Retina (tissue), 1 donor: ENCODE results near the gene RPUSD4.
"Not testable (repeated sequence)": the region's sequence is repeated elsewhere in the genome, so short reads cannot be mapped to it uniquely, and the experiment has no call there.

Experiments used
- DNase-seq: peaks from one replicate; pipeline ENCODE4 v3.0.0-alpha.2; 2016

RPUSD4 gene, protein sequence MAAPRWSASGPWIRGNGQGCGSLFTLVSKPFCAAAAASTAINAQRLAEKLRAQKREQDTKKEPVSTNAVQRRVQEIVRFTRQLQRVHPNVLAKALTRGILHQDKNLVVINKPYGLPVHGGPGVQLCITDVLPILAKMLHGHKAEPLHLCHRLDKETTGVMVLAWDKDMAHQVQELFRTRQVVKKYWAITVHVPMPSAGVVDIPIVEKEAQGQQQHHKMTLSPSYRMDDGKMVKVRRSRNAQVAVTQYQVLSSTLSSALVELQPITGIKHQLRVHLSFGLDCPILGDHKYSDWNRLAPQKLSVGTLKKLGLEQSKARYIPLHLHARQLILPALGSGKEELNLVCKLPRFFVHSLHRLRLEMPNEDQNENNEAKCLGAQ

DNA sequence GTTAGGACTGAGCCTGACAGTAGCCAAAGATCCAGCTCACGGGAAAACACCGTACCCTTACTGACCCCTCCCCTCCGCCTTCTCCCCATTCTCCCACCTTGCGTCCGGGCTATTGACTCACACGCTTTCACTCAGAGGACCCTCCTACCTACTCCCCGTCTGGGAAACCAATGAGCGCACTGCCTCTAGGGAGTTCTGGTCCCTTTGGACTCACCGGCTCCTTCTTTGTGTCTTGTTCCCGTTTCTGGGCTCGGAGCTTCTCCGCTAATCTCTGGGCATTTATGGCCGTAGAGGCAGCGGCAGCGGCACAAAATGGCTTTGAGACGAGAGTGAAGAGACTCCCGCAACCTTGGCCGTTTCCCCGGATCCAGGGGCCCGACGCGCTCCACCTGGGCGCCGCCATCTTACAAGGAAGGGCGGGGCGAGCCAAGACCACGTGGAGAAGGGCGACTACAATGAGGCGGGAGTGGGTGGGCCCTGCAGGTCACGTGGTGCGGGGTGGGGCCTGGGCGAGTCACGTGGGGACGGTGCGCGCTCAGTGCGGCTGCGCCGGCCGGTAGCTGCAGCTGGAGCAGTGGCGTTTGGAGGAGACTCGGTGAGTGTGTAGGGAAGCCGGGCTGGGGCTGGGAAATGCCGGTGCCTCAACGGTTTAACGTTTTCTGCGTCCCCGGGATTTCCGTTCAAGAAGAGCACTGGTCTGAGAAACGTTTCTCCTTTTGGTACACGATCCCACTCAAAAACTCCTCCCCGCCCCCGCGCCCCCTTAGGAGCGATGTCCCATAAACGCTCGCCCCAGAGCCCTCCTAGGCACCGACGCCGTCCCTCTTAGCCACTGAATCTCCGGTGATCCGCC lies at the start of gene RPUSD4, which contains the start of gene FAM118B:
RPUSD4 (minus strand) TSS at position 415 of the 853 bp plus-strand sequence; CDS start at position 403, 12 bp downstream.
FAM118B (plus strand) TSS at position 547 of the 853 bp plus-strand sequence. CDS start 23,220 bp downstream, outside the sequence.
- DNase-seq, result peak; percentile 96

DNA sequence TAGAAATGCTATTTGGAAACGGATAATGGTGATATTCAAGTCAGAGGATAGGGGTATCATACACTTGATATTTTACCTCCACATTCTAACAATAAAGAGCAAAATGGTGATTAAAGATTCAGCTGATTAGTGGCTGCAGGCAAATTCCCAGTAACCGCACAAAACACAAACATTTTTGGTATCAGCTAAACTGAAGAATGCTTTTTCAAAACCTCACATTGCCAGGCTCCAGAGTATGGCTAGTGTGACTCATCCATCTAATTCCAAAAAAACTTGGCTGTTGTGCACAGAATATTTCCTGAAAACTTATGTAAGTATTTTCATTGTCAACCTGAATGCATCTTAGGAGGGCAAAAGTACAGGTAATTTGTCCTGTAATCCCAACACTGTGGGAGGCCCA lies 46.3 kb upstream of the RPUSD4 start:
- no peak for DNase-seq

DNA sequence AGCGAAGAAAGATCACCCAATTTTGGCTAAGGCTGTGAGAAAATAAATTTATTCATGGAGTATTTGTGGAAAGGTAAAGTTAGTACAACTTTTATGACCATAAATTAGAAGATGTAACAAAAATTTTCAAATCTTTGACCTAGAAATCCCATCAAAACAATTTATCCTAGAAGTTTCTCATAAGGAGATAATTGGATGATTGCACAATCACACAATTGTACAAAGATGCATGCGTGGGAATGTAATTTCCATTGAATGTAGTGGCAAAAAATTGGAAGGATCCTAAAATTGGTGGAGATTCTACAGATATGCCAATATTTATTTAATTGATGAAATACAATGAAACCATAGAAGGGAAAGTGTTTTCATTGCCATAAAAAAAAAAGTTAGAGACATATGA lies 45.7 kb upstream of the RPUSD4 start:
- DNase-seq, result no peak

DNA sequence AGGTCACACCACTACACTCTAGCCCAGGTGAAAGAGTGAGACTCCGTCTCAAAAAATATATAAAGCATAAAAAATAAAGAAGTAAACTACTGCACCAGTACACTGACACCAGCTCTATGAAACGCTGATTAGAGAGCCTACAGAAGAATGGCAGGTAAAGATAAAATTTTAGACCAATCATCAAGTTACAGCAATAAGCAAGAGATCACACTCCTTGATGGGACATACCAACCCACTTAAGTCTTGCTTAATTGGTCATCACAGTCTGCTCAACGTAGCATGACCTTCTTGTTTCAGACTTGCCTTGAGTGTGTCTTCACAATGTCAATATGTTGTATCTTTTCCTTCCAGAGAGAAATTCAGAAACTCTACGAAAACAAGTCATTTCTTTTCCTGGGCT lies 44.8 kb upstream of the RPUSD4 start:
- DNase-seq, result no peak

DNA sequence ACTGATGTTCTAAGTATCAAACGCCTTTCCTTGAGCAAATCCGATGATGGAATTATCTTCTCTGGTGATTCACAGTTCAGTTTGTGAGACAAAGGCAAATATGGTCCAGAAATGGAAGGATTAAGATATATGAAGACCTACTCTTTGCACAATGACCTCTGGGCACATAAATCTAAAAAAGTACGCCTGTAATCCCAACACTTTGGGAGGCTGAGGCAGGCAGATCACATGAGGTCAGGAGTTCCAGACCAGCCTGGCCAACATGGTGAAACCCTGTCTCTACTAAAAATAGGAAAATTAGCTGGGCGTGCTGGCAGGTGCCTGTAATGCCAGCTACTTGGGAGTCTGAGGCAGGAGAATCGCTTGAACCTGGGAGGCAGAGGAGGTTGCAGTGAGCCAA lies 44.1 kb upstream of the RPUSD4 start:
- not testable (repeated sequence) for DNase-seq

DNA sequence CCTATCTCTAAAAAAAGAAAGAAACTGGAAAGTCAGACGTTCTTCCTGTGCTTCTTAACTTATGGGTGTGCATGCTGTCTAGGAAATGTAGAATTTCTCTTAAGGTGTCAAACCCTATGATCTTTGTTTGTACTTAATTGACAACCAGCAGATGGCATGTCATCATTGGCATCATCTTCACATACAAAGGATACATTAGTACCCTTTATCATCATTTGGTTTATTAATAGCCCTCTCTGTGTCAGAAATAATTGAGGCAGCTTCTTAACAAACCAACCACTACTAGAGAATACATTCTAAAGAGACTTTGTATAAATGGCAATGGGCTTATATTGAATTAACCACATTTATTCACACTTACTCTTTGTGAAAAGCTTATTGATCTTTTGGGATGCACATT lies 43.4 kb upstream of the RPUSD4 start:
- no peak for DNase-seq

DNA sequence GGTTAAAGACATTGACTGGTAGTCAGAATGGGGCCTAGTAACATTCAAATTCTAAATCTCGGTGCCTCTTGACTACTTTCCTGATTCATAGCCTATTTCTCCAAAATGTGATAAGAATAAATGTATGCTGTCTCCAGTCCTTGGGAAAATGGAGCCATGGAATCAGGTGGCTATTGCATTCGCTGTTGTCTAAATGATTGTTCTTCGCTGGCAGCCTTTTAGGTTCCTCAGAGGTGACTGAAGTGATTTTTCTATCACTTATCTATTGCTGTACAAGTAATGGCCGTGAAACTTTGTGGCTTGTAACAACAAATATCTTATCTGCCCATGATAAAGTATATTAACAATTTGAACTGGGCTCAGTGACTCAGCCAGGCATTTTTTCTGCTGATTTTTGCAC lies 41.8 kb upstream of the RPUSD4 start:
- DNase-seq, result no peak

DNA sequence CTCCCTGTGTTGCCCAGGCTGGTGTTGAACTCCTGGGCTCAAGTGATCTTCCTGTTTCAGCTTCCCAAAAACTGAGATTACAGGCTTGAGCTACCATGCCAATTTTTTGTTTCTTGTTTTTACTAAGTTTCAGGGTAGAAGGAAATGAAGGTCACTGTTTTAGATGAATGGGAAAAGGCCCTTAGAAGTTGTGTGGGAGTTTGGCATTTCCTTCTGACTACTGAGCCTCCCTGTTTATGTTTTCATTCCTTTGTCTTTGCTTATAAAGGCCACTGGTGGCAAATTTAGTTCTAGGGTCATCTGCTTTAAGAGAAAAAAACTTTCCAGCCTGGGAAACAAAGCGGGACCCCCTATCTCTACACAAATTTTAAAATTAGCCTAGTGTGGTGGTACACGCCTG lies 35.2 kb upstream of the RPUSD4 start:
- no peak for DNase-seq

DNA sequence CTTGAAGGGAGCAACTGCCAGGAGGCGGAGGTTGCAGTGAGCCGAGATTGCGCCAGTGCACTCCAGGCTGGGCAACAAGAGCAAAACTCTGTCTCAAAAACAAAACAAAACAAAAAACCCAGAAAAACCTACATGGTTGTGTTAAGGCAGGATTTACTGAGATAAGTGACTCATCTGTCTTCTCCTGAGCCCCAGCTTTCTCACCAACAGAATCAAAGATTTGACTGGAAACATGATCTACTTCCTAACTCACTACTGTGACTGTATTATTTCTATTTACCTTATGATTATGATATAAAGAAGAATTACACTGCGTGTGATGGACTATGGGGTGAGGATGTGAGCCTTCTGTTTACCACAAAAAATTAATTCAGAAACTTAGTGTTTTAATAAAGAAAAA lies 21.9 kb upstream of the RPUSD4 start:
- no peak for DNase-seq

DNA sequence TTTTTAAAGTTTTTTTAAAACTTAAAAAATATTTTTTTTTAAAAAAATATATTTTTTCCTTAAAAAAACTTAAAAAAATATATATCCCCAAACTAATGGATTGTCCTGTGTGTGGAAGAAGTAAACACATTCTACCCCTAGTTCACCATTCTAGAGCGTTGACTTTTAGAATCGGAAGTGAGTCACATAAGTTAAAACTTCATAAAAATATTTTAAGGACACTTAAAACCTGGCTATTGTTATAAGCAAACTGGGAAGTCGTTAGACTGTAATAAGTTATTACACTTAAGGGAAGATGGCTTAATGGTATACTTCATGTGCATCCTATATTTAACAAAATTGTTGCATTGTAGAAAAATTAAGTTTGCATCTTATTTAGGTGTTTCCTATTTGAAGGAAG lies 21.2 kb upstream of the RPUSD4 start:
- DNase-seq, result no peak

DNA sequence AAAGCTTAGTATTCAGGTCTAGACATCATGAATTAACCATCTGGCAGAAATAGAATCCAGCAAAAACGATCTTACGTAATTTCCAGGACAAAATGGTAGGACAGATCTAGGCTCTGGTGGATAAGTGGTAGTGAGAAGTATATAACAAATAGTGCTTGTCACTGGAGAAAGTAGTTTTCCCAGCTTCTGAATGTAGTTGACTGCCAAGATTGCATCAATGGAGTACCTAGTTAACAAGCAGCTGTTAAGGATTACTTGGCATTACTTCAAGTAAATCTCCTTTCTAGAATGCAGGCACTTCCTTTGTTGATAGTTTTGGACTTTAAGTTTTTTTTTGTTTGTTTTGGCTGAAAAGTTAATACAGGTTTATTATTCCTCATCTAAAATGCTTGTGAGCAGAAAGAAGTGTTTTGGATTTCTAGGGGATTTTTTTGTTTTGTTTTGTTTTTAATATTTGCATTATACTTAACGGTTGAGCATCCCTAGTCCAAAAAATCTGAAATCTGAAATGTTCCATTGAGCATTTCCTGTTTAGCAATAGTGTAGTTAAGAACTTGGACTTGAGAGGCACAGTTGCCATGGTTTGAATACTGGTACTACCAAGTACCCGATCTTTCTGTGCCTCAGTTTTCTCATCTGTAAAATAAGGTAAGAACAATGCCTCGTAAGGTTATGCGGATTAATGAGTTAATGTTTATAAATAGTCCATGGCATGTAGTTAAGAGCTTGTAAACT lies 20.4 kb upstream of the RPUSD4 start:
- DNase-seq, result no peak

DNA sequence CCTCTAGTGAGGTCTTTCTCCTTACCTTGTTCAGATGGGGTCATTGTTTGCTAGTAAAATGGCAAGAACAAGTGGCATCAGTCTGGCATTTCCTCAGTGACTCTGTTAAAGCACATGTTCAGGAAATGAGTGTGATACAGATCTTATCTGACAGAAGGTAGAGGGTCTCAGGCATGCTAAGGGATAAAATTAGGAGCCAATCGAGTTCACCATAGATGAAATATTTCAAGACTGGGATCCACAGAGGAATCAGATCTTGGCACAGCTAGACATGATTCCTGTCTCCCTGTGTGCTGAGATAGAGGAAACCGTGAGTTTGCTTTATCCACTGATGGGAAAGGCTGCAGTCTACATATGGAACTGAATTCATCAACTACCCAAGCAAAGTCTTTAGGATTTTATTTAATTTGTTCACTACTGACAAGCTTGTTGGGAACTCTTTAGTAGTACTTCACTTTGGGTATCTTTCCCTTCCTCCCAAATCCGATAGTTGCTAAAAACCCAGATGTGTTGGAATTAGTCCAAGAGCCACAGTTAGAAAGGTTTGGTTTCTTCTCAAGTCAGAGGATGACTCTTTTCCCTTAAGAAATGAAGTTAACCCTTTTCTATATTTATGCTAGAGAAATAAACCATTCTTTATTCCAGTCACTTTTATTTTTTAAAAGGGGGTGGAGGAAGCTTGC lies 18.5 kb upstream of the RPUSD4 start:
- no peak for DNase-seq

DNA sequence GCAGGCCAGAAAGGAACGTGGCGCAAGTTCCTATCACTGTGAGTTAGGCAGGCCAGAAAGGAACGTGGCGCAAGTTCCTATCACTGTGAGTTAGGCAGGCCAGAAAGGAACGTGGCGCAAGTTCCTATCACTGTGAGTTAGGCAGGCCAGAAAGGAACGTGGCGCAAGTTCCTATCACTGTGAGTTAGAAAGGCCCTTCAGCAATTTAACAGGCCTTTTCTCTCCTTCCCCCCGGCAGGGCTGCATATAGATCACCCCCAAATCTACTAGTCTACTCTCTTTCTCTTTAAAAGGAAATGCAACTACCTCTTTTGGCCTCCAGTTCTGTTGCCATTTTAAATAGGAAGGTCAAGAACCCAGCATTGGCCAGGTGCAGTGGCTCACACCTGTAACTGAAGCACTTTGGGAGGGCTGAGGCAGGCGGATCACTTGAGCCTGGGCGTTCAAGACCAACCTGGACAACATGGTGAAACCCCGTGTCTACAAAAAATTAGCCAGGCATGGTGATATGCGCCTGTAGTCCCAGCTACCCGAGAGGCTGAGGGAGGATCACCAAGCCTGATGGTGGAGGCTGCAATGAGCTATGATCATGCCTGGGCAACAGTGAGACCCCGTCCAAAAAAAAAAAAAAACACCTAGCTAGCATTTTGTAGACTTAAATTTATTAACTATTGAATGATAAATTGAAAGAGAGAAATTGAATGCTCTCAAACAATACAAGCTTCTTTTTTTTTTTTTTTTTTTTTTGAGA lies 15.1 kb upstream of the RPUSD4 start:
- no peak for DNase-seq

DNA sequence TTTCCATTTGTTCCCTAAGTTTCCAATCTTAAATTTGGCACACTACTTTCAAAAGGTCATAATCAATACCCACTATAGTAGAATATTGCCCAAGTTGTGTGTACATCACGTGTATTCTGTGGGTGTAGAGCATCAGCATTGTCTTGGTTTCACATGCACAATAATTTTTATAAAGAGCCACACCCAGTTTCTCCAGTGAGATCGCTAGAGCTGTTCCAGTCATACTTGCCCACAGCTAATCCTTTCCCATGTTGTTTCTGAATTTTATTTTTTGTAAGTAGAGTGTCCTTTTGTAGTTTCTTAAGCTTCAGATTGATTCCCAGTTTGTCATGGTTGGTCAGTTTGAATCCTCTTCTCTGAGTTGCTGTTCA lies 13.8 kb upstream of the RPUSD4 start:
- no peak for DNase-seq

DNA sequence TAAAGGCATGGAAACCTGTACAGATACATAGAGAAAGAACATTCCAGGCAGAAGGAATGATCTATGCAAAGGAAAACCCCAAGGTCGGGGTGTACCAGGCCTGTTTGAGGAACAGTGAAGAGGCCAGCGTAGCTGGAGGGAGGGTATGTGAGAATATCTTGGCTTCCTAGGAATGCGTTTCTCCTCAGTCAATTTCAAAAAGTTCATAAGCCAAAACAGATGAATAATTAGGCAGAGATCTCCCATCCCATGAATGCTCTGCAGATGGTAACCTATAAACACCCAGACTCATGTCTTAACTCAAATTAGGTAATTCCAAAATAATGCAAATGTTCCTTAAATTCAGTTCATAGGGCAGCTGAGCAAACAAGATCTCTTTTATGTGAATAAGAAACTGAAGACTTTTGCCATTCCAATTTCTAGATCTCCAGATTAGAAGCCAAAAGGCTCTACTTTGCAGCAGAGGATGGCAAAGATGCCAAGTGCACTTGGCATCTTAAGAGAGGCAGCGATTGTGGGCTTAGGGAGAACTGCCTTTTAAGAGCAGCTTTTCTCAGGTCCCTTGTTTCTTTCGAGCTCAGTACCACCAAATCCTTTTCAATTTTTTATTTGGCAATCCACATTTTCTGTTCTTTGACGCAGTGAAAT lies 13.3 kb upstream of the RPUSD4 start:
- DNase-seq, result no peak

DNA sequence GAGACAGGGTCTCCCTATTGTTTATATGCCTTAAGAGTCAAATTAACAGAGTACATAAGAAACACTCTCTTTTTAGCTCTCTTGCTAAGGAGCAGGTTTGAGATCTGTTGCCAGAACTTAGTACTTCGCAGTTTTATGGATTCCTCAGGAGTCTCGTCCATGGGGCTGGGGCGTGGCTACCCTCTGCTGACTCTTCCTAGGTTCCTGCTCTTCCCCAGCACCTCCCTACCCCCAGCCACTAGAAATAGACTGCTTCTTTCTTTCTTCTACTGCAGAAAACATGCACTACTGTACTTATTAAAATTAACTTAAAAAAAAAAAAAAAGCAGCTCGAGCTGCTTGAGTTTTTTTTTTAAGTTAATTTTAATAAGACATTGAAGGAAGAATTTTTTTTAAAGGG lies 8.1 kb upstream of the RPUSD4 start:
- no peak for DNase-seq

DNA sequence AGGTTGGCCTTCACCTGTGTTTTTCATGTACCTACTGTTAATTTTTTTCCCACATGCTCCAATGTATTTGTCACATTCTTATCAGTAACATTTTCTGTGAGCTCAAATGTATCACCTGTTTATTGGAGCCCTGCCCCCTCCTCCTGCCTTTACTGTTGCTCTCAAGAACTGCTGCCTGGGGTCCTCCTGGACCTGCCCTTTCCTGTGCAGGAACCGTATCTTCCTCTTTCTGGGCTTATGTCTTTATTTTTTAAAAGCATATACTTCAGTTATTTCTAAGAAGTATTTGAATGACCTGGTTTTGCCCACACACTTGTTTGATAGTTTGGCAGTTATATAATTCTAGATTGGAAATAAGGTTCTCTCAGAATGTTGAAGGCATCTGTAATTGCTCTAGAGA lies 6.0 kb upstream of the RPUSD4 start:
- no peak for DNase-seq

DNA sequence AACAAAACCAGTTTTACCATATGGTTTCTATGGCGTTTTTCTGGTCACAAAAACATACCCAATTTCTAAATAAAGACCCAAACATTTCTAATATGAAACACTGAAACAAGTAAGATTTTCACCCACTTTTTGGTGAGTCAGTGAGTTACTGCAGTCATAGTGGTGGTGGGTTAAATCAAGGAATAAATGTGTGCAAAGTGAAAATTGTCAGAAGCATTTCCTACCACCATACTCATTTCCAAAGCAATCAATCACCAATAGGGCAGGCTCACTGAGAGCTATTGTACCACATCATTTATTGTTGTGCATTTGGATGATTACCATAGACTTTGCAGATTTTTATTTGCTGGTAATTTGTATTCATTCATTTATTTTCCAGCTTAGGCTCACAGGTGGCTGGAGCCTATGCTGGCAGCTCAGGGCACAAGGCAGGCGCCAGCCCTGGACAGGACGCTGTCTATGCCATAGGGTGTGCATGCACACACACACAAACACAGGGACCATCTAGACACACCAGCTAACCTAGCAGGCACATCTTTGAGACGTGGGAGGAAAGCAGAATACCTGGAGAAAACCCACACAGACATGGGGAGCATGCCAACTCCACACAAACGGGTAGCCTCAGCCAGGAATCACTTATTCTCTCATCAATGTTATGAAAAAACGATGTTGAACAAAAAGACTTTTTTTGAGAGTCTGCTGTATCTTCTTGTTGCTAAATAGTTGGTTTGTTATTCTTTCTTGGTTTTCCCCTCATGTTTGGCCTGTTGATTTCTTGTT lies 5.3 kb upstream of the RPUSD4 start:
- no peak for DNase-seq

DNA sequence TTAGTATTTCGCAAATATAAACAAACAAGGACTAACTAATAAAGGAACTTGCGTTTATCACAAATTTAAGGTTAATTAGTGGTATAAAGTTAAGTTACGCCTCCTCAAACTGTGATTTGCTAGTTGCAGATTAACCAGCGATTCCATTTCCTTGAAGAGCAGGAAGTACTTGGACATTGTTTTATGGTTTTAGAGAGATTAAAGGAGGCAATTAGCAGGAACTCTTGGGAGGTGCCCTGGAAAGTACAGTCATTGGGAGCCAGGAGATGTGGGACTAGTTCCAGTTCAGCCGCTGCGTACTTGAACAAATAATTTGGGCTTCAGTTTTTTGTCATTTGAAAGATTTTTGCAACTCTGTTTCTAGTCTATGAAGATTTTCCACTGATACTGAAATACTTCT lies 3.4 kb upstream of the RPUSD4 start:
- DNase-seq, result no peak

DNA sequence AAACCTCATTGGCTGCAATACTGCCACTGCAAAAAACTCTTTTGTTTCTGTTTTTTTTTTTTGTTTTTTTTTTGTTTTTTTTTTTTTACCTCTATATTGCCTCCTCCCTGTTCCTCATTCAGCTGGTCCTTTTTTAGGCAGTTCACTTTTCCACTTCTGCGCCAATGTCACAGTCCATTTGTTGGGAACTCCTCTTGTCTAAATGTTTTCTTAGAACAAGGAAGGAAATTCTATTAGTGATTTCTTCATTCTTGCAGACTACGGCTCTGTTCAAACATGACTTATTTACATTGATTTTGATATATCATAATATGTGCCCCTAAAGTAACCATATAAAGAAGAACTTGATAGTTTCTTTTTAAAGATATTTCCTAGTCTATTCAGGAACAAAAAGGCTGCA lies 3.0 kb upstream of the RPUSD4 start:
- no peak for DNase-seq
